OCI-LY3 (cell line): ENCODE results near the gene CCDC127.

ENCODE experiments used
- CTCF ChIP-seq: fragments of 200-600, 300-600 bp; sonication (generic); IDR thresholded peaks from 2 replicates; pipeline ENCODE4 v1.5.1; 2014; ENCODE audit warnings: antibody characterized with exemption, low read length, low read depth
- EZH2phosphoT487 ChIP-seq: fragments of 200-600 bp; shearing (Covaris generic); IDR thresholded peaks from 2 replicates; pipeline ENCODE4 v1.6.1; 2018; ENCODE audit warnings: antibody characterized with exemption, mixed run types, low read depth

GRCh38 chr5:166441-167372, 51.2 kb downstream of the CCDC127 start:
- TF ChIP-seq CTCF (no peak), EZH2phosphoT487 (no peak)
